Measurements from ENCODE around the gene SLC1A1. TPM values are rescaled to one million over a fixed set of nuclear protein-coding genes. Genes with fewer than 3 reads are reported as not detected.
A peak's percentile ranks its signal among the peaks of the same experiment; 100 is the strongest.

SLC1A1 gene
- total RNA-seq, 6 experiments from 2014 or later: 22.0 to 82.7 (median 38.7) TPM

- ATAC-seq: peak; percentile 9 to 27 (median 16)
These were observed 9.6 kb downstream of the SLC1A1 start for GRCh38 chr9:4499917-4500316.

GRCh38 chr9:4501147-4501507 is 10.9 kb downstream of the SLC1A1 start:
- WGBS (ENCODE audit: insufficient coverage, low coverage, low lambda C conversion rate, missing lambda C conversion rate): 55% methylated on average over 3 of the region's 5 CpGs
- Histone ChIP-seq H3K27me3 (no peaks in the 10 kb centered on the region), H3K4me3 (no peak overlapping the region), H3K36me3 (no peaks in the 10 kb centered on the region), H3K9me3 (no peaks in the 10 kb centered on the region), H3K27ac (peak overlapping the region; percentile 53 to 84 (median 81)), H3K4me1 (peaks cover 0 to 78% (median 28%) of the 10 kb centered on the region in 4 donors)
- ATAC-seq (peak; percentile 18 to 55 (median 43)), DNase-seq (peak in 1 of 3 donors; percentile 54)
- intact Hi-C loops (cut with DNase I): no loop called here
- TF ChIP-seq CTCF (IDR thresholded peaks at IDR 0.05) (no peak), POLR2A (IDR thresholded peaks at IDR 0.05) (peak; percentile 50)

More at GRCh38 chr9:4499917-4500316, 9.6 kb downstream of the SLC1A1 start:
- Histone ChIP-seq H3K4me3 (peak overlapping the region in 2 of 3 donors; percentile 1 to 10), H3K27ac (peak overlapping the region in 2 of 3 donors; percentile 81 to 84), H3K27me3 (no peaks in the 10 kb centered on the region), H3K4me1 (peaks cover 0 to 66% (median 23%) of the 10 kb centered on the region in 4 donors), H3K36me3 (peaks cover 0 to under 1% (median 0%) of the 10 kb centered on the region in 4 donors), H3K9me3 (no peaks in the 10 kb centered on the region)
- peak; percentile 76 to 82 (median 76) for DNase-seq
- intact Hi-C loops (cut with DNase I): no loop called here
- WGBS (ENCODE audit: insufficient coverage, low coverage, low lambda C conversion rate, missing lambda C conversion rate): 13% methylated on average over 7 of the region's 7 CpGs
- TF ChIP-seq CTCF (IDR thresholded peaks at IDR 0.05) (no peak), POLR2A (IDR thresholded peaks at IDR 0.05) (no peak)

GRCh38 chr9:4502444-4502843 is 12.2 kb downstream of the SLC1A1 start:
- intact Hi-C loops (cut with DNase I): no loop called here
- ATAC-seq (peak in 1 of 4 donors; percentile 13), DNase-seq (no peak)
- peak overlapping the region; percentile 53 to 84 (median 81) for H3K27ac ChIP-seq
- TF ChIP-seq CTCF (IDR thresholded peaks at IDR 0.05): no peak
- no peak for TF ChIP-seq POLR2A (IDR thresholded peaks at IDR 0.05)
- H3K4me1 ChIP-seq: peaks cover 0 to 87% (median 33%) of the 10 kb centered on the region in 4 donors
- H3K36me3 ChIP-seq: no peaks in the 10 kb centered on the region
- 38% methylated on average over 1 of the region's 1 CpG for WGBS (ENCODE audit: insufficient coverage, low coverage, low lambda C conversion rate, missing lambda C conversion rate)
- no peaks in the 10 kb centered on the region for H3K27me3 ChIP-seq
- no peaks in the 10 kb centered on the region for H3K9me3 ChIP-seq
- no peak overlapping the region for H3K4me3 ChIP-seq

- TF ChIP-seq POLR2A (IDR thresholded peaks at IDR 0.05) (peak; percentile 30), CTCF (IDR thresholded peaks at IDR 0.05) (no peak)
- Histone ChIP-seq H3K4me1 (peaks cover 0 to 87% (median 36%) of the 10 kb centered on the region in 4 donors), H3K4me3 (no peak overlapping the region), H3K27ac (peak overlapping the region; percentile 53 to 84 (median 81)), H3K36me3 (no peaks in the 10 kb centered on the region), H3K9me3 (no peaks in the 10 kb centered on the region), H3K27me3 (no peaks in the 10 kb centered on the region)
- intact Hi-C loops (cut with DNase I): no loop called here
- no peak for DNase-seq
- 18% methylated on average over 2 of the region's 2 CpGs for WGBS (ENCODE audit: insufficient coverage, low coverage, low lambda C conversion rate, missing lambda C conversion rate)
- peak; percentile 68 to 85 (median 76) for ATAC-seq
These were observed 12.8 kb downstream of the SLC1A1 start for GRCh38 chr9:4503103-4503502.
